Esophagus muscularis mucosa (tissue), 4 donors: ENCODE data around the gene PHACTR3. TPM values are rescaled to one million over a fixed set of nuclear protein-coding genes. Genes with fewer than 3 reads are reported as not detected.

Experiments used
- DNase-seq: peaks from one replicate; pipeline ENCODE4 v3.0.0-alpha.2; 2017; ENCODE audit errors: extremely low spot score
- H3K27ac ChIP-seq, 4 donors: fragments of 200-600 bp; sonication (generic); replicated peaks in 1 of 4; 1 replicate in 3 of 4; 2 replicates in 1 of 4; pipeline ENCODE4 v1.5.1; 2016 to 2019; ENCODE audit warnings: mild to moderate bottlenecking in 1 of 4
- H3K27me3 ChIP-seq, 4 donors: fragments of 200-600 bp; sonication (generic); one replicate each; pipeline versions ENCODE4 v1.5.1 to v1.6.0; 2016 to 2019
- H3K36me3 ChIP-seq, 4 donors: fragments of 200-600 bp; sonication (generic); one replicate each; pipeline ENCODE4 v1.5.1; 2016 to 2019
- H3K4me1 ChIP-seq, 4 donors: fragments of 200-600 bp; sonication (generic); one replicate each; pipeline ENCODE4 v1.5.1; 2016 to 2019
- H3K4me3 ChIP-seq, 4 donors: fragments of 200-600 bp; sonication (generic); 1 replicate in 2 of 4; 2 replicates in 2 of 4; pipeline ENCODE4 v1.5.1; 2016 to 2019; ENCODE audit warnings: mild to moderate bottlenecking in 4 of 4, moderate library complexity in 1 of 4
- H3K9me3 ChIP-seq, 4 donors: fragments of 200-600 bp; sonication (generic); 1 replicate in 3 of 4; 2 replicates in 1 of 4; pipeline ENCODE4 v1.5.1; 2016 to 2019
- CTCF ChIP-seq, 3 experiments: fragments of 200-600 bp in 2 of 3; fragments of 450-650 bp in 1 of 3; sonication (generic) in 2 of 3; IDR thresholded peaks; one replicate each; pipeline ENCODE4 v1.5.1; 2017 to 2019; ENCODE audit warnings: antibody characterized with exemption in 3 of 3, mild to moderate bottlenecking in 2 of 3, moderate library complexity in 1 of 3
- EP300 ChIP-seq: sonication (generic); formaldehyde crosslinking; IDR thresholded peaks from one replicate; pipeline ENCODE4 v1.6.1; 2017; ENCODE audit warnings: antibody characterized with exemption
- POLR2A ChIP-seq: fragments of 450-650 bp; IDR thresholded peaks from one replicate; pipeline ENCODE4 v1.6.1; 2017; ENCODE audit warnings: antibody characterized with exemption, moderate library complexity, mild to moderate bottlenecking, low read depth
- POLR2AphosphoS5 ChIP-seq, 2 donors: sonication (generic); formaldehyde crosslinking; IDR thresholded peaks; one replicate each; pipeline ENCODE4 v1.6.1; 2017; ENCODE audit warnings: antibody characterized with exemption in 2 of 2
- WGBS: methylation state at CpG from one replicate; pipeline ENCODE4 v1.1.5; 2018; 5-methylcytosine and 5-hydroxymethylcytosine counted together
- intact Hi-C: fragments of 100-400 bp; cut with DNase I; formaldehyde crosslinking; loops from one replicate; pipeline ENCODE4 v1.15.1; 2023
- total RNA-seq, 4 donors: library from RNA; depleted of rRNA; stranded (reverse); fragments of >200 nt; gene quantifications; one replicate each; pipeline versions ENCODE4 v1.1.0 to v1.2.1, GENCODE V29; 2016

PHACTR3 gene
- total RNA-seq, 4 donors from 2014 or later = 0.17 to 0.86 (median 0.56) TPM

GRCh38 chr20:59817406-59817805 is 213.1 kb downstream of the PHACTR3 start:
- Histone ChIP-seq H3K4me1 (peaks cover 4 to 15% (median 10%) of the 10 kb centered on the region in 4 donors), H3K27me3 (no peaks in the 10 kb centered on the region), H3K4me3 (no peak overlapping the region), H3K27ac (no peak overlapping the region), H3K36me3 (no peaks in the 10 kb centered on the region), H3K9me3 (no peaks in the 10 kb centered on the region)
- WGBS = 86% methylated on average over 4 of the region's 4 CpGs
- TF ChIP-seq POLR2A (no peak), CTCF (IDR thresholded peaks at IDR 0.05) (no peak), POLR2AphosphoS5 (IDR thresholded peaks at IDR 0.05) (no peak), EP300 (no peak)
- intact Hi-C loops = no loop called here
- DNase-seq = peak; percentile 53

GRCh38 chr20:59817846-59818615 is 213.7 kb downstream of the PHACTR3 start:
- intact Hi-C loops = no loop called here
- Histone ChIP-seq H3K4me1 (peaks cover 6 to 15% (median 11%) of the 10 kb centered on the region in 4 donors), H3K36me3 (no peaks in the 10 kb centered on the region), H3K27me3 (no peaks in the 10 kb centered on the region), H3K9me3 (no peaks in the 10 kb centered on the region), H3K4me3 (no peak overlapping the region), H3K27ac (no peak overlapping the region)
- TF ChIP-seq POLR2AphosphoS5 (IDR thresholded peaks at IDR 0.05) (no peak), CTCF (IDR thresholded peaks at IDR 0.05) (no peak), EP300 (no peak), POLR2A (no peak)
- DNase-seq = peak; percentile 72
- 78% methylated on average over 14 of the region's 14 CpGs for WGBS

- intact Hi-C loops = no loop called here
These were observed 214.6 kb downstream of the PHACTR3 start for GRCh38 chr20:59818911-59819310.

GRCh38 chr20:59819496-59820203 is 215.3 kb downstream of the PHACTR3 start:
- Histone ChIP-seq H3K27ac (no peak overlapping the region), H3K4me3 (no peak overlapping the region), H3K36me3 (no peaks in the 10 kb centered on the region), H3K9me3 (no peaks in the 10 kb centered on the region), H3K27me3 (no peaks in the 10 kb centered on the region), H3K4me1 (peaks cover 15 to 22% (median 18%) of the 10 kb centered on the region in 4 donors)
- WGBS = 89% methylated on average over 15 of the region's 20 CpGs
- peak; percentile 74 for DNase-seq
- intact Hi-C loops = no loop called here
- TF ChIP-seq POLR2AphosphoS5 (IDR thresholded peaks at IDR 0.05) = no peak

More at GRCh38 chr20:59818911-59819310, 214.6 kb downstream of the PHACTR3 start:
- no peak overlapping the region for H3K4me3 ChIP-seq
- H3K27me3 ChIP-seq = no peaks in the 10 kb centered on the region
- H3K36me3 ChIP-seq = no peaks in the 10 kb centered on the region
- H3K9me3 ChIP-seq = no peaks in the 10 kb centered on the region
- 86% methylated on average over 9 of the region's 10 CpGs for whole genome bisulfite sequencing
- H3K27ac ChIP-seq = no peak overlapping the region
- DNase-seq = peak; percentile 31
- H3K4me1 ChIP-seq = peaks cover 15 to 20% (median 17%) of the 10 kb centered on the region in 4 donors
- no peak for TF ChIP-seq EP300
- no peak for TF ChIP-seq CTCF (IDR thresholded peaks at IDR 0.05)
- no peak for TF ChIP-seq POLR2A
- no peak for TF ChIP-seq POLR2AphosphoS5 (IDR thresholded peaks at IDR 0.05)
